ENCODE data around the gene SNX25. TPM values are rescaled to one million over a fixed set of nuclear protein-coding genes. Genes with fewer than 3 reads are reported as not detected.

Gene SNX25
- total and polyA plus RNA-seq, 2 experiments from 2014 or later = 6.9 to 25.0 TPM

- Mint-ChIP-seq H3K27me3 (ENCODE audit: insufficient read depth, low read depth, poor library complexity) (no peaks in the 10 kb centered on the region), H3K27ac (no peak overlapping the region), H3K4me3 (no peak overlapping the region), H3K9me3 (no peaks in the 10 kb centered on the region), H3K4me1 (peaks cover 27% of the 10 kb centered on the region), H3K36me3 (ENCODE audit: low read depth) (peaks cover 32% of the 10 kb centered on the region)
- DNase-seq (ENCODE audit: low spot score) = no peak
- Histone ChIP-seq H3K4me1 (ENCODE audit: insufficient read depth) (no peaks in the 10 kb centered on the region; the same call in 1 of the 2 replicates), H3K27me3 (ENCODE audit: insufficient read depth) (no peaks in the 10 kb centered on the region), H3K27ac (ENCODE audit: low read depth) (no peak overlapping the region), H4K20me1 (replicated peaks; ENCODE audit: insufficient read depth) (no peaks in the 10 kb centered on the region), H3K4me2 (no peak overlapping the region), H3K36me3 (ENCODE audit: insufficient read depth) (peaks cover 3% of the 10 kb centered on the region; the same call in 1 of the 2 replicates), H3K4me3 (no peak overlapping the region), H2AFZ (no peak overlapping the region), H3F3A (replicated peaks; ENCODE audit: low read depth) (no peaks in the 10 kb centered on the region), H3K9me2 (ENCODE audit: insufficient read depth) (peaks cover 6% of the 10 kb centered on the region; the same call in 1 of the 2 replicates), H3K79me2 (replicated peaks; ENCODE audit: insufficient read depth) (no peaks in the 10 kb centered on the region)
- TF ChIP-seq JUNB (IDR thresholded peaks at IDR 0.05; ENCODE audit: unreplicated experiment) (no peak), REST (IDR thresholded peaks at IDR 0.05; ENCODE audit: unreplicated experiment) (no peak), ZNF114 (CRISPR knock-in tag; IDR thresholded peaks at IDR 0.05) (no peak), NANOG (IDR thresholded peaks at IDR 0.05; ENCODE audit: borderline replicate concordance) (no peak), CREB1 (CRISPR knock-in tag; IDR thresholded peaks at IDR 0.05; ENCODE audit: low read depth) (no peak), ETS1 (IDR thresholded peaks at IDR 0.05) (no peak), EZH2phosphoT487 (IDR thresholded peaks at IDR 0.05; ENCODE audit: unreplicated experiment) (no peak), ZNF331 (CRISPR knock-in tag; IDR thresholded peaks at IDR 0.05; ENCODE audit: low read depth) (no peak)
- ATAC-seq = no peak
These were observed 137.7 kb downstream of the SNX25 start for GRCh38 chr4:185346975-185347601.

- H3K36me3 ChIP-seq (ENCODE audit: insufficient read depth) = peaks cover 3% of the 10 kb centered on the region; the same call in 1 of the 2 replicates
- peak overlapping the region; percentile 24; the same call in 1 of the 2 replicates for H3K27ac Mint-ChIP-seq
- peaks cover 28% of the 10 kb centered on the region for H3K36me3 Mint-ChIP-seq (ENCODE audit: low read depth)
- TF ChIP-seq ZNF331 (CRISPR knock-in tag; IDR thresholded peaks at IDR 0.05; ENCODE audit: low read depth) (no peak), STAT1 (IDR thresholded peaks at IDR 0.05; ENCODE audit: unreplicated experiment) (no peak), REST (IDR thresholded peaks at IDR 0.05; ENCODE audit: unreplicated experiment) (no peak), JUNB (IDR thresholded peaks at IDR 0.05; ENCODE audit: unreplicated experiment) (no peak), NANOG (IDR thresholded peaks at IDR 0.05; ENCODE audit: borderline replicate concordance) (no peak), CTCF (conservative IDR thresholded peaks at IDR 0.05; ENCODE audit: low read depth in 2 of 2) (no peak), ETS1 (IDR thresholded peaks at IDR 0.05) (no peak), EZH2phosphoT487 (IDR thresholded peaks at IDR 0.05; ENCODE audit: unreplicated experiment) (no peak), CREB1 (CRISPR knock-in tag; IDR thresholded peaks at IDR 0.05; ENCODE audit: low read depth) (no peak), POLR2AphosphoS5 (IDR thresholded peaks at IDR 0.05; ENCODE audit: low read depth) (no peak), ZNF114 (CRISPR knock-in tag; IDR thresholded peaks at IDR 0.05) (no peak)
These were observed 142.3 kb downstream of the SNX25 start for GRCh38 chr4:185351691-185352090.

More at GRCh38 chr4:185351691-185352090, 142.3 kb downstream of the SNX25 start:
- Mint-ChIP-seq H3K27me3 (ENCODE audit: insufficient read depth, low read depth, poor library complexity) (no peaks in the 10 kb centered on the region), H3K9me3 (no peaks in the 10 kb centered on the region), H3K4me3 (no peak overlapping the region), H3K4me1 (peaks cover 29% of the 10 kb centered on the region)
- Histone ChIP-seq H3F3A (replicated peaks; ENCODE audit: low read depth) (no peaks in the 10 kb centered on the region), H4K20me1 (replicated peaks; ENCODE audit: insufficient read depth) (no peaks in the 10 kb centered on the region), H3K4me3 (no peak overlapping the region), H3K79me2 (replicated peaks; ENCODE audit: insufficient read depth) (no peaks in the 10 kb centered on the region), H3K4me1 (ENCODE audit: insufficient read depth) (no peaks in the 10 kb centered on the region; the same call in 1 of the 2 replicates), H3K9me2 (ENCODE audit: insufficient read depth) (peaks cover 6% of the 10 kb centered on the region; the same call in 1 of the 2 replicates), H2AFZ (no peak overlapping the region), H3K27ac (ENCODE audit: low read depth) (peak overlapping the region; percentile 24; the same call in 1 of the 2 replicates), H3K27me3 (ENCODE audit: insufficient read depth) (no peaks in the 10 kb centered on the region), H3K4me2 (no peak overlapping the region)
- DNase-seq (ENCODE audit: low spot score) (no peak), ATAC-seq (no peak)

All from GM23338 (cell line).